CD4-positive, alpha-beta T cell (primary cell): ENCODE data around the gene ARAP2. TPM values are rescaled to one million over a fixed set of nuclear protein-coding genes. Genes with fewer than 3 reads are reported as not detected.

Experiments
- ATAC-seq: fragments of 200-7000 bp; cut with Tn5 transposase; one replicate; pipeline ENCODE4 v1.10.0; 2022; ENCODE audit warnings: mild to moderate bottlenecking; ENCODE audit not compliant: poor library complexity
- CTCF ChIA-PET: fragments of 350-600 bp; sonication (Branson Sonifier 250); formaldehyde crosslinking; loops from one replicate; lab custom pipeline; 2021; ENCODE audit warnings: antibody characterized with exemption, inconsistent platforms; lab: Charles Lee
- POLR2A ChIA-PET: fragments of 350-600 bp; sonication (Branson Sonifier 250); formaldehyde crosslinking; loops from one replicate; lab custom pipeline; 2021; ENCODE audit warnings: antibody characterized with exemption, inconsistent platforms; lab: Charles Lee
- DNase-seq, 14 experiments: peaks; one replicate each; pipeline ENCODE4 v3.0.0-alpha.2; 2013 to 2020; ENCODE audit warnings: mixed read lengths in 2 of 14
- H3K27ac ChIP-seq, 2 donors: one replicate each; pipeline versions ENCODE4 v1.5.1 to v1.7.0; 2013; ENCODE audit warnings: low read length in 2 of 2, low read depth in 1 of 2, mild to moderate bottlenecking in 1 of 2
- H3K27me3 ChIP-seq, 2 experiments: 1 replicate in 1 of 2; 2 replicates in 1 of 2; pipeline versions ENCODE4 v1.6.1 to v1.7.0; 2013; ENCODE audit warnings: low read length in 2 of 2, control low read depth in 1 of 2, mild to moderate bottlenecking in 1 of 2, moderate library complexity in 1 of 2; ENCODE audit not compliant: insufficient read depth in 2 of 2, control insufficient read depth in 1 of 2
- H3K36me3 ChIP-seq: one replicate; pipeline ENCODE4 v1.6.1; 2013; ENCODE audit warnings: low read length, control low read depth; ENCODE audit not compliant: insufficient read depth
- H3K4me1 ChIP-seq: one replicate; pipeline ENCODE4 v1.6.1; 2013; ENCODE audit warnings: low read length, control low read depth; ENCODE audit not compliant: insufficient read depth
- H3K4me3 ChIP-seq: one replicate; pipeline ENCODE4 v1.5.1; 2013; ENCODE audit warnings: mild to moderate bottlenecking, low read length, moderate library complexity
- H3K9me3 ChIP-seq, 2 experiments: 1 replicate in 1 of 2; 2 replicates in 1 of 2; pipeline versions ENCODE4 v1.6.1 to v1.7.0; 2013; ENCODE audit warnings: low read length in 2 of 2, mild to moderate bottlenecking in 2 of 2, control low read depth in 1 of 2, moderate library complexity in 1 of 2; ENCODE audit not compliant: control insufficient read depth in 1 of 2, insufficient read depth in 1 of 2
- H3K27ac Mint-ChIP-seq: one replicate; pipeline ENCODE4 v1.8.0; 2020; ENCODE audit warnings: mixed read lengths
- H3K27me3 Mint-ChIP-seq: one replicate; pipeline ENCODE4 v1.8.0; 2021; ENCODE audit warnings: mixed read lengths
- H3K36me3 Mint-ChIP-seq: one replicate; pipeline ENCODE4 v1.8.0; 2021; ENCODE audit warnings: low read depth, mixed read lengths
- H3K4me1 Mint-ChIP-seq: one replicate; pipeline ENCODE4 v1.8.0; 2021; ENCODE audit warnings: low read depth, mixed read lengths
- H3K4me3 Mint-ChIP-seq: one replicate; pipeline ENCODE4 v1.8.0; 2020; ENCODE audit warnings: mild to moderate bottlenecking, mixed read lengths
- H3K9me3 Mint-ChIP-seq: one replicate; pipeline ENCODE4 v1.8.0; 2020; ENCODE audit warnings: mixed read lengths
- CTCF ChIP-seq: fragments of 200-600 bp; IDR thresholded peaks from one replicate; pipeline ENCODE4 v1.8.0; 2022; ENCODE audit warnings: antibody characterized with exemption, mild to moderate bottlenecking
- intact Hi-C, 2 experiments: fragments of 100-400 bp; cut with DNase I in 1 of 2; cut with micrococcal nuclease in 1 of 2; formaldehyde crosslinking; loops; one replicate each; pipeline versions ENCODE4 v1.15.1 to v1.9.0; 2023 to 2025; cut with DNase I, micrococcal nuclease
- total RNA-seq, 174 experiments: library from RNA in 2 of 174; stranded (reverse) in 2 of 174; gene quantifications; one replicate each; pipeline ENCODE4 v1.2.3 and lab custom pipeline; 2021 to 2026

Gene ARAP2
- total RNA-seq, 2 experiments from 2014 or later, result 54.3 to 63.4 TPM

GRCh38 chr4:36177946-36178345, 66.4 kb downstream of the ARAP2 start:
- no peak for ATAC-seq
- H3K36me3 Mint-ChIP-seq, result peaks cover 81% of the 10 kb centered on the region

GRCh38 chr4:36174570-36174969, 69.7 kb downstream of the ARAP2 start:
- H3K4me3 ChIP-seq, result no peak overlapping the region
- Mint-ChIP-seq H3K27ac (no peak overlapping the region), H3K4me3 (no peak overlapping the region)

More at GRCh38 chr4:36177946-36178345, 66.4 kb downstream of the ARAP2 start:
- Mint-ChIP-seq H3K4me1 (peaks cover 10% of the 10 kb centered on the region), H3K9me3 (no peaks in the 10 kb centered on the region), H3K27ac (no peak overlapping the region), H3K27me3 (no peaks in the 10 kb centered on the region), H3K4me3 (no peak overlapping the region)
- intact Hi-C loops, result no loop called here
- Histone ChIP-seq H3K4me1 (no peaks in the 10 kb centered on the region), H3K9me3 (no peaks in the 10 kb centered on the region), H3K27ac (no peak overlapping the region), H3K36me3 (peaks cover 51% of the 10 kb centered on the region), H3K27me3 (no peaks in the 10 kb centered on the region), H3K4me3 (no peak overlapping the region)
- no peak for DNase-seq
- ChIA-PET POLR2A (no interaction called here), CTCF (interaction anchor here (1.4 kb wide), 1 partner anchor 23 kb away, joined by 4 read pairs; no protein-coding TSS in a partner anchor)
- no peak for TF ChIP-seq CTCF

GRCh38 chr4:36173905-36174304, 70.4 kb downstream of the ARAP2 start:
- no peak overlapping the region for H3K27ac Mint-ChIP-seq

More at GRCh38 chr4:36174570-36174969, 69.7 kb downstream of the ARAP2 start:
- POLR2A ChIA-PET, result no interaction called here
- no peaks in the 10 kb centered on the region for H3K4me1 ChIP-seq
- H3K36me3 ChIP-seq, result peaks cover 43% of the 10 kb centered on the region
- ATAC-seq (no peak), DNase-seq (no peak)
- H3K9me3 ChIP-seq, result no peaks in the 10 kb centered on the region
- H3K27me3 ChIP-seq, result no peaks in the 10 kb centered on the region
- H3K36me3 Mint-ChIP-seq, result peaks cover 66% of the 10 kb centered on the region
- CTCF ChIA-PET, result interaction anchor here (1.0 kb wide), 1 partner anchor 9 kb away, joined by 3 read pairs; no protein-coding TSS in a partner anchor
- H3K4me1 Mint-ChIP-seq, result peaks cover 5% of the 10 kb centered on the region
- no peak for TF ChIP-seq CTCF
- no peaks in the 10 kb centered on the region for H3K9me3 Mint-ChIP-seq
- intact Hi-C loops, result no loop called here
- no peak overlapping the region for H3K27ac ChIP-seq
- no peaks in the 10 kb centered on the region for H3K27me3 Mint-ChIP-seq

More at GRCh38 chr4:36173905-36174304, 70.4 kb downstream of the ARAP2 start:
- peaks cover 66% of the 10 kb centered on the region for H3K36me3 Mint-ChIP-seq
- intact Hi-C loops, result no loop called here
- Histone ChIP-seq H3K27ac (no peak overlapping the region), H3K4me1 (no peaks in the 10 kb centered on the region), H3K27me3 (no peaks in the 10 kb centered on the region), H3K9me3 (no peaks in the 10 kb centered on the region), H3K36me3 (peaks cover 43% of the 10 kb centered on the region), H3K4me3 (no peak overlapping the region)
- CTCF ChIA-PET, result interaction anchor here (1.0 kb wide), 1 partner anchor 10 kb away, joined by 3 read pairs; no protein-coding TSS in a partner anchor
- POLR2A ChIA-PET, result no interaction called here
- H3K4me3 Mint-ChIP-seq, result no peak overlapping the region
- DNase-seq (no peak), ATAC-seq (no peak)
- H3K4me1 Mint-ChIP-seq, result peaks cover 5% of the 10 kb centered on the region
- no peaks in the 10 kb centered on the region for H3K9me3 Mint-ChIP-seq
- no peak for TF ChIP-seq CTCF
- H3K27me3 Mint-ChIP-seq, result no peaks in the 10 kb centered on the region
